Fibroblast of lung (primary cell): ENCODE measurements around the gene MEGF9. TPM values are rescaled to one million over a fixed set of nuclear protein-coding genes. Genes with fewer than 3 reads are reported as not detected.

Experiments
- DNase-seq, 2 donors: peaks; one replicate each; pipeline versions ENCODE4 v3.0.0 to v3.0.0-alpha.2; 2010; ENCODE audit warnings: low read depth in 2 of 2
- H2AFZ ChIP-seq: 2 replicates; pipeline ENCODE4 v1.5.1; 2012; ENCODE audit warnings: low read length, control low read depth, inconsistent platforms
- H3K27ac ChIP-seq: 2 replicates; pipeline ENCODE4 v1.5.1; 2011; ENCODE audit warnings: low read length, control low read depth; ENCODE audit not compliant: insufficient read depth
- H3K27me3 ChIP-seq: 2 replicates; pipeline ENCODE4 v1.5.1; 2011; ENCODE audit warnings: mild to moderate bottlenecking, low read length; ENCODE audit not compliant: control insufficient read depth, insufficient read depth
- H3K36me3 ChIP-seq: 2 replicates; pipeline ENCODE4 v1.5.1; 2011; ENCODE audit warnings: low read length; ENCODE audit not compliant: control insufficient read depth, insufficient read depth
- H3K4me1 ChIP-seq: 2 replicates; pipeline ENCODE4 v1.5.1; 2011; ENCODE audit warnings: low read length; ENCODE audit not compliant: control insufficient read depth, insufficient read depth; ENCODE audit errors: extremely low read depth
- H3K4me2 ChIP-seq: 2 replicates; pipeline ENCODE4 v1.5.1; 2011; ENCODE audit warnings: low read length, control low read depth; ENCODE audit not compliant: insufficient read depth; ENCODE audit errors: extremely low read depth
- H3K4me3 ChIP-seq, 4 experiments: fragments of 200-600 bp in 1 of 4; sonication (generic) in 1 of 4; replicated peaks in 1 of 4; 2 replicates each; pipeline ENCODE4 v1.5.1; 2011 to 2016; ENCODE audit warnings: low read length in 4 of 4, low read depth in 3 of 4, mild to moderate bottlenecking in 3 of 4, control low read depth in 2 of 4, inconsistent platforms in 1 of 4, mixed read lengths in 1 of 4; ENCODE audit not compliant: insufficient read depth in 1 of 4; ENCODE audit errors: control extremely low read depth in 1 of 4
- H3K79me2 ChIP-seq: 2 replicates; pipeline ENCODE4 v1.5.1; 2012; ENCODE audit warnings: mild to moderate bottlenecking, low read length, inconsistent platforms; ENCODE audit not compliant: control insufficient read depth, insufficient read depth
- H3K9ac ChIP-seq: 2 replicates; pipeline ENCODE4 v1.5.1; 2011; ENCODE audit warnings: mild to moderate bottlenecking, low read length, control low read depth; ENCODE audit not compliant: insufficient read depth
- H3K9me3 ChIP-seq: 2 replicates; pipeline ENCODE4 v1.5.1; 2012; ENCODE audit warnings: low read depth, low read length; ENCODE audit not compliant: control insufficient read depth, insufficient read depth
- H4K20me1 ChIP-seq: 2 replicates; pipeline ENCODE4 v1.5.1; 2011; ENCODE audit warnings: low read length; ENCODE audit not compliant: control insufficient read depth, insufficient read depth; ENCODE audit errors: extremely low read depth
- EZH2 ChIP-seq: IDR thresholded peaks from 2 replicates; pipeline ENCODE4 v1.5.1; 2012; ENCODE audit warnings: low read length, control low read depth, mild to moderate bottlenecking; ENCODE audit errors: missing control alignments
- polyA plus RNA-seq, 2 donors: library from polyadenylated mRNA; depleted of rRNA in 1 of 2; stranded (reverse) in 1 of 2; unstranded in 1 of 2; fragments of >200 nt; gene quantifications; 2 replicates each; pipeline ENCODE4 v1.2.1, GENCODE V29; 2011 to 2012; ENCODE audit warnings: missing spikeins in 1 of 2
- total RNA-seq: library from RNA; depleted of rRNA; stranded (reverse); fragments of >200 nt; gene quantifications from 2 replicates; pipeline ENCODE4 v1.2.1, GENCODE V29; 2014
- TF ChIP-seq, protein P1 (sequence below), 2 donors: IDR thresholded peaks in 1 of 2; conservative IDR thresholded peaks in 1 of 2; 1 replicate in 1 of 2; 2 replicates in 1 of 2; pipeline ENCODE4 v1.5.1; 2011 to 2012; ENCODE audit warnings: low read length in 2 of 2, control low read depth in 1 of 2, inconsistent platforms in 1 of 2, low read depth in 1 of 2, mild to moderate bottlenecking in 1 of 2

Gene MEGF9
- total and polyA plus RNA-seq, 2 donors (not counting 1 experiment from before 2014, with no cell fraction given) = 15.8 to 24.9 TPM

DNA sequence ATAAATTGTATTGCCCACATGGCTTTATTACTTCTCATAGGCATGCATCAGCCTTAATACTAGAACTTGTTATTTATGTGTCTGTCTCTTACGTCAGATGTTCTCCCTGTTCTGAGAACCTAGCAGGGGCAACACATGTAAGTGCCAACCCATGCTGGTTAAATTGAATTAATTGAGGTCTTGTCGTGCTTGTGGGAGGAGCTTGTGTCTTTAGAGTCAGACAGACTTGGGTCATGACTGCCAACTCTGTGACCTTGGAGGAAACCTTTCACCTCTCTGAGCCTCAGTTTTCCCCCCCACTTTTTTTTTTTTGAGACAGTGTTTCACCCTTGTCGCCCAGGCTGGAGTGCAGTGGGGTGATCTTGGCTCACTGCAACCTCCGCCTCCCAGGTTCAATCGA, 2.2 kb upstream of the MEGF9 start:
- H3K9me3 ChIP-seq = no peaks in the 10 kb centered on the region
- no peak overlapping the region for H3K4me2 ChIP-seq
- no peak overlapping the region for H3K4me3 ChIP-seq
- no peak overlapping the region for H2AFZ ChIP-seq
- H3K4me1 ChIP-seq = peaks cover 16% of the 10 kb centered on the region
- H3K36me3 ChIP-seq = no peaks in the 10 kb centered on the region
- H3K27ac ChIP-seq = no peak overlapping the region
- H3K9ac ChIP-seq = no peak overlapping the region
- peaks cover 19% of the 10 kb centered on the region for H3K79me2 ChIP-seq
- no peak for TF ChIP-seq EZH2
- TF ChIP-seq, protein P1, sequence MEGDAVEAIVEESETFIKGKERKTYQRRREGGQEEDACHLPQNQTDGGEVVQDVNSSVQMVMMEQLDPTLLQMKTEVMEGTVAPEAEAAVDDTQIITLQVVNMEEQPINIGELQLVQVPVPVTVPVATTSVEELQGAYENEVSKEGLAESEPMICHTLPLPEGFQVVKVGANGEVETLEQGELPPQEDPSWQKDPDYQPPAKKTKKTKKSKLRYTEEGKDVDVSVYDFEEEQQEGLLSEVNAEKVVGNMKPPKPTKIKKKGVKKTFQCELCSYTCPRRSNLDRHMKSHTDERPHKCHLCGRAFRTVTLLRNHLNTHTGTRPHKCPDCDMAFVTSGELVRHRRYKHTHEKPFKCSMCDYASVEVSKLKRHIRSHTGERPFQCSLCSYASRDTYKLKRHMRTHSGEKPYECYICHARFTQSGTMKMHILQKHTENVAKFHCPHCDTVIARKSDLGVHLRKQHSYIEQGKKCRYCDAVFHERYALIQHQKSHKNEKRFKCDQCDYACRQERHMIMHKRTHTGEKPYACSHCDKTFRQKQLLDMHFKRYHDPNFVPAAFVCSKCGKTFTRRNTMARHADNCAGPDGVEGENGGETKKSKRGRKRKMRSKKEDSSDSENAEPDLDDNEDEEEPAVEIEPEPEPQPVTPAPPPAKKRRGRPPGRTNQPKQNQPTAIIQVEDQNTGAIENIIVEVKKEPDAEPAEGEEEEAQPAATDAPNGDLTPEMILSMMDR (conservative IDR thresholded peaks at IDR 0.05 in 1 of 2, IDR thresholded peaks at IDR 0.05 in 1 of 2; ENCODE audit: low read depth in 1 of 2, low read length in 2 of 2) = no peak
- DNase-seq = no peak
- no peaks in the 10 kb centered on the region for H4K20me1 ChIP-seq
- no peaks in the 10 kb centered on the region for H3K27me3 ChIP-seq

GRCh38 chr9:120715389-120715924, 1.2 kb upstream of the MEGF9 start:
- H4K20me1 ChIP-seq = no peaks in the 10 kb centered on the region
- DNase-seq = peak; percentile 71 to 74
- H3K36me3 ChIP-seq = no peaks in the 10 kb centered on the region
- H3K4me2 ChIP-seq = peak overlapping the region; percentile 85
- H3K27ac ChIP-seq = peak overlapping the region; percentile 85
- H3K4me1 ChIP-seq = peaks cover 19% of the 10 kb centered on the region
- H3K4me3 ChIP-seq = peak overlapping the region; percentile 1 to 80 (median 19)
- H3K27me3 ChIP-seq = no peaks in the 10 kb centered on the region
- H3K79me2 ChIP-seq = peaks cover 19% of the 10 kb centered on the region
- H3K9ac ChIP-seq = no peak overlapping the region
- TF ChIP-seq, protein P1 (conservative IDR thresholded peaks at IDR 0.05 in 1 of 2, IDR thresholded peaks at IDR 0.05 in 1 of 2; ENCODE audit: low read depth in 1 of 2, low read length in 2 of 2) = no peak
- TF ChIP-seq EZH2 = no peak
- no peaks in the 10 kb centered on the region for H3K9me3 ChIP-seq
- H2AFZ ChIP-seq = peak overlapping the region; percentile 26

GRCh38 chr9:120714846-120715388, 647 bp upstream of the MEGF9 start:
- H3K36me3 ChIP-seq = no peaks in the 10 kb centered on the region
- H4K20me1 ChIP-seq = no peaks in the 10 kb centered on the region
- TF ChIP-seq EZH2 = no peak
- TF ChIP-seq, protein P1 (conservative IDR thresholded peaks at IDR 0.05 in 1 of 2, IDR thresholded peaks at IDR 0.05 in 1 of 2; ENCODE audit: low read depth in 1 of 2, low read length in 2 of 2) = no peak
- H3K9ac ChIP-seq = peak overlapping the region; percentile 78
- H3K4me1 ChIP-seq = peaks cover 19% of the 10 kb centered on the region
- peak overlapping the region; percentile 66 for H2AFZ ChIP-seq
- no peak for DNase-seq
- no peaks in the 10 kb centered on the region for H3K27me3 ChIP-seq
- no peaks in the 10 kb centered on the region for H3K9me3 ChIP-seq
- H3K4me2 ChIP-seq = peak overlapping the region; percentile 85
- H3K4me3 ChIP-seq = peak overlapping the region; percentile 36 to 80 (median 67)
- peak overlapping the region; percentile 85 for H3K27ac ChIP-seq
- peaks cover 21% of the 10 kb centered on the region for H3K79me2 ChIP-seq
